GM23338 (cell line): ENCODE data around the gene OBP2A. TPM values are rescaled to one million over a fixed set of nuclear protein-coding genes. Genes with fewer than 3 reads are reported as not detected.

Source experiments
- ATAC-seq: fragments of 200-7000 bp; cut with Tn5 transposase; 3 replicates; pipeline ENCODE4 v1.9.1; 2020
- DNase-seq: peaks from one replicate; pipeline ENCODE4 v3.0.0-alpha.2; 2015; ENCODE audit warnings: low spot score
- H2AFZ ChIP-seq: fragments of 200-600 bp; sonication (generic); 2 replicates; pipeline ENCODE4 v1.8.0; 2016; ENCODE audit warnings: antibody characterized with exemption, mild to moderate bottlenecking, moderate library complexity
- H3F3A ChIP-seq: fragments of 200-600 bp; sonication (generic); replicated peaks from 2 replicates; pipeline ENCODE4 v1.8.0; 2017; ENCODE audit warnings: antibody characterized with exemption, mixed run types, low read depth
- H3K27ac ChIP-seq: fragments of 200-600 bp; sonication (generic); 2 replicates; pipeline ENCODE4 v1.6.1; 2016; ENCODE audit warnings: low read depth
- H3K27me3 ChIP-seq: fragments of 200-600 bp; sonication (generic); 2 replicates; pipeline ENCODE4 v1.8.0; 2016; ENCODE audit warnings: mild to moderate bottlenecking, mixed run types, moderate library complexity; ENCODE audit not compliant: insufficient read depth
- H3K36me3 ChIP-seq: fragments of 200-600 bp; sonication (generic); 2 replicates; pipeline ENCODE4 v1.8.0; 2016; ENCODE audit warnings: mild to moderate bottlenecking; ENCODE audit not compliant: insufficient read depth
- H3K4me1 ChIP-seq: fragments of 200-600 bp; sonication (generic); 2 replicates; pipeline ENCODE4 v1.8.0; 2016; ENCODE audit warnings: mild to moderate bottlenecking, moderate library complexity; ENCODE audit not compliant: insufficient read depth
- H3K4me2 ChIP-seq: fragments of 200-600 bp; sonication (generic); 2 replicates; pipeline ENCODE4 v1.7.1; 2017; ENCODE audit warnings: mixed run types
- H3K4me3 ChIP-seq: fragments of 200-600 bp; sonication (generic); 2 replicates; pipeline ENCODE4 v1.6.1; 2016; ENCODE audit warnings: mixed run types
- H3K79me2 ChIP-seq: fragments of 200-600 bp; sonication (generic); replicated peaks from 2 replicates; pipeline ENCODE4 v1.8.0; 2017; ENCODE audit warnings: mild to moderate bottlenecking; ENCODE audit not compliant: insufficient read depth
- H3K9me2 ChIP-seq: fragments of 200-600 bp; sonication (generic); 2 replicates; pipeline ENCODE4 v1.8.0; 2017; ENCODE audit not compliant: insufficient read depth
- H4K20me1 ChIP-seq: fragments of 200-600 bp; sonication (generic); replicated peaks from 2 replicates; pipeline ENCODE4 v1.8.0; 2017; ENCODE audit warnings: mild to moderate bottlenecking; ENCODE audit not compliant: insufficient read depth
- H3K27ac Mint-ChIP-seq: 2 replicates; pipeline ENCODE4 v1.8.0; 2020; ENCODE audit warnings: inconsistent platforms, mild to moderate bottlenecking, moderate library complexity, mixed read lengths
- H3K27me3 Mint-ChIP-seq: 3 replicates; pipeline ENCODE4 v1.8.0; 2022; ENCODE audit warnings: low read depth, mild to moderate bottlenecking, moderate library complexity, mixed read lengths, inconsistent platforms; ENCODE audit not compliant: insufficient read depth, poor library complexity
- H3K36me3 Mint-ChIP-seq: 3 replicates; pipeline ENCODE4 v1.8.0; 2021; ENCODE audit warnings: low read depth, mild to moderate bottlenecking, inconsistent platforms, moderate library complexity, mixed read lengths
- H3K4me1 Mint-ChIP-seq: 3 replicates; pipeline ENCODE4 v1.8.0; 2020; ENCODE audit warnings: mild to moderate bottlenecking, inconsistent platforms, mixed read lengths
- H3K4me3 Mint-ChIP-seq: 3 replicates; pipeline ENCODE4 v1.8.0; 2021; ENCODE audit warnings: moderate library complexity, mild to moderate bottlenecking, inconsistent platforms, mixed read lengths
- H3K9me3 Mint-ChIP-seq: 3 replicates; pipeline ENCODE4 v1.8.0; 2020; ENCODE audit warnings: moderate library complexity, mild to moderate bottlenecking, inconsistent platforms, mixed read lengths
- CREB1 ChIP-seq: fragments of 250-450 bp; sonication (Bioruptor Pico); IDR thresholded peaks from 2 replicates; pipeline ENCODE4 v1.5.0; 2020; ENCODE audit warnings: low read depth, mild to moderate bottlenecking, moderate library complexity
- CTCF ChIP-seq, 2 experiments: fragments of 200-600 bp in 1 of 2; sonication (generic) in 1 of 2; conservative IDR thresholded peaks; 2 replicates each; pipeline versions ENCODE4 v1.5.1 to v1.6.1; 2016 to 2017; ENCODE audit warnings: antibody characterized with exemption in 2 of 2, low read depth in 2 of 2, mild to moderate bottlenecking in 2 of 2, moderate library complexity in 1 of 2
- ETS1 ChIP-seq: IDR thresholded peaks from 2 replicates; pipeline ENCODE4 v1.6.1; 2016; ENCODE audit warnings: antibody characterized with exemption
- EZH2 ChIP-seq: fragments of 200-600 bp; sonication (generic); IDR thresholded peaks from one replicate; pipeline ENCODE4 v1.8.0; 2017; ENCODE audit warnings: antibody characterized with exemption, mild to moderate bottlenecking, low read depth; ENCODE audit not compliant: unreplicated experiment
- EZH2phosphoT487 ChIP-seq: fragments of 200-600 bp; sonication (generic); IDR thresholded peaks from one replicate; pipeline ENCODE4 v1.8.1; 2018; ENCODE audit warnings: antibody characterized with exemption; ENCODE audit not compliant: unreplicated experiment
- JUNB ChIP-seq: IDR thresholded peaks from one replicate; pipeline ENCODE4 v1.6.1; 2016; ENCODE audit warnings: antibody characterized with exemption; ENCODE audit not compliant: unreplicated experiment
- NANOG ChIP-seq: IDR thresholded peaks from 2 replicates; pipeline ENCODE4 v1.6.1; 2016; ENCODE audit warnings: antibody characterized with exemption, borderline replicate concordance
- POLR2AphosphoS5 ChIP-seq: IDR thresholded peaks from 2 replicates; pipeline ENCODE4 v1.6.1; 2016; ENCODE audit warnings: antibody characterized with exemption, low read depth
- REST ChIP-seq: IDR thresholded peaks from one replicate; pipeline ENCODE4 v1.6.1; 2018; ENCODE audit warnings: antibody characterized with exemption; ENCODE audit not compliant: unreplicated experiment
- STAT1 ChIP-seq: IDR thresholded peaks from one replicate; pipeline ENCODE4 v1.6.1; 2016; ENCODE audit warnings: antibody characterized with exemption; ENCODE audit not compliant: unreplicated experiment
- ZNF114 ChIP-seq: fragments of 250-450 bp; sonication (Bioruptor Pico); IDR thresholded peaks from 2 replicates; pipeline ENCODE4 v1.5.0; 2020; ENCODE audit warnings: mild to moderate bottlenecking, moderate library complexity
- ZNF331 ChIP-seq: fragments of 250-450 bp; sonication (Bioruptor Pico); IDR thresholded peaks from 2 replicates; pipeline ENCODE4 v1.5.0; 2020; ENCODE audit warnings: low read depth, mild to moderate bottlenecking, moderate library complexity
- ZNF462 ChIP-seq: fragments of 250-450 bp; sonication (Bioruptor Pico); IDR thresholded peaks from 2 replicates; pipeline ENCODE4 v1.5.0; 2020; ENCODE audit warnings: mild to moderate bottlenecking, moderate library complexity
- polyA plus RNA-seq: library from polyadenylated mRNA; unstranded; fragments of >200 nt; fragmentation: Nextera tagmentation; extraction: Ambion mirVana; gene quantifications from 2 replicates; pipeline ENCODE4 v1.2.1, GENCODE V29; 2016
- total RNA-seq: library from RNA; depleted of rRNA; stranded (reverse); fragments of >200 nt; shearing (Covaris generic); gene quantifications from 2 replicates; pipeline ENCODE4 v1.2.3, GENCODE V29; 2014

OBP2A gene
- total and polyA plus RNA-seq, 2 experiments from 2014 or later = not detected

- Histone ChIP-seq H3K4me1 (no peaks in the 10 kb centered on the region; the same call in 1 of the 2 replicates), H4K20me1 (no peaks in the 10 kb centered on the region), H3K27ac (no peak overlapping the region), H3K27me3 (no peaks in the 10 kb centered on the region), H3K79me2 (no peaks in the 10 kb centered on the region), H2AFZ (no peak overlapping the region), H3K36me3 (no peaks in the 10 kb centered on the region), H3F3A (no peaks in the 10 kb centered on the region), H3K9me2 (0 out of 2 replicates have a peak, but pooled peaks cover 2% of the 10 kb centered on the region), H3K4me3 (no peak overlapping the region), H3K4me2 (no peak overlapping the region)
- no peak overlapping the region for H3K27ac Mint-ChIP-seq
- no peak overlapping the region for H3K4me3 Mint-ChIP-seq
- TF ChIP-seq ZNF462 (CRISPR knock-in tag) = no peak
- no peak for TF ChIP-seq POLR2AphosphoS5
- TF ChIP-seq ZNF331 (CRISPR knock-in tag) = no peak
- no peak for TF ChIP-seq EZH2phosphoT487
- no peak for TF ChIP-seq JUNB
- no peak for TF ChIP-seq ETS1
- TF ChIP-seq STAT1 = no peak
- TF ChIP-seq REST = no peak
- no peak for TF ChIP-seq ZNF114 (CRISPR knock-in tag)
- no peak for TF ChIP-seq EZH2
- TF ChIP-seq NANOG = no peak
- no peak for TF ChIP-seq CTCF (conservative IDR thresholded peaks at IDR 0.05; ENCODE audit: low read depth in 2 of 2)
- TF ChIP-seq CREB1 (CRISPR knock-in tag) = no peak
- DNase-seq (no peak), ATAC-seq (no peak)
- peaks cover 5% of the 10 kb centered on the region; the same call in 1 of the 3 replicates for H3K9me3 Mint-ChIP-seq
- H3K36me3 Mint-ChIP-seq = no peaks in the 10 kb centered on the region; the same call in 2 of the 3 replicates
- no peaks in the 10 kb centered on the region for H3K4me1 Mint-ChIP-seq
- H3K27me3 Mint-ChIP-seq = no peaks in the 10 kb centered on the region
These were observed 8.8 kb downstream of the OBP2A start for GRCh38 chr9:135554718-135555117.
